Lung (tissue), 12 donors: ENCODE measurements around the gene LCLAT1. TPM values are rescaled to one million over a fixed set of nuclear protein-coding genes. Genes with fewer than 3 reads are reported as not detected.

Experiments used
- ATAC-seq: fragments of 200-7000 bp; cut with Tn5 transposase; one replicate; pipeline ENCODE4 v1.9.1; 2020; ENCODE audit warnings: moderate number of reproducible peaks; ENCODE audit not compliant: insufficient read depth, low FRiP score
- DNase-seq, 3 donors: peaks; one replicate each; pipeline ENCODE4 v3.0.0-alpha.2; 2013 to 2017
- H3K27ac ChIP-seq, 2 donors: one replicate each; pipeline ENCODE4 v1.5.1; 2013; ENCODE audit warnings: mild to moderate bottlenecking in 2 of 2, moderate library complexity in 2 of 2, control low read depth in 1 of 2, inconsistent platforms in 1 of 2, low read depth in 1 of 2, low read length in 1 of 2
- H3K27me3 ChIP-seq, 3 donors: one replicate each; pipeline ENCODE4 v1.5.1; 2013; ENCODE audit warnings: low read length in 2 of 3; ENCODE audit not compliant: control insufficient read depth in 3 of 3, insufficient read depth in 3 of 3
- H3K36me3 ChIP-seq, 4 donors: one replicate each; pipeline ENCODE4 v1.5.1; 2013; ENCODE audit warnings: low read length in 4 of 4, mild to moderate bottlenecking in 1 of 4, moderate library complexity in 1 of 4; ENCODE audit not compliant: control insufficient read depth in 4 of 4, insufficient read depth in 4 of 4
- H3K4me1 ChIP-seq, 5 donors: one replicate each; pipeline ENCODE4 v1.5.1; 2013; ENCODE audit warnings: low read length in 5 of 5, mild to moderate bottlenecking in 2 of 5, moderate library complexity in 1 of 5; ENCODE audit not compliant: control insufficient read depth in 5 of 5, insufficient read depth in 5 of 5
- H3K4me3 ChIP-seq: one replicate; pipeline ENCODE4 v1.5.1; 2013; ENCODE audit warnings: mild to moderate bottlenecking, control low read depth, moderate library complexity
- H3K9ac ChIP-seq, 2 donors: one replicate each; pipeline ENCODE4 v1.5.1; 2013; ENCODE audit warnings: low read length in 2 of 2, control low read depth in 1 of 2; ENCODE audit not compliant: insufficient read depth in 1 of 2
- H3K9me3 ChIP-seq, 4 donors: one replicate each; pipeline ENCODE4 v1.5.1; 2013; ENCODE audit warnings: low read length in 3 of 4, mild to moderate bottlenecking in 1 of 4, moderate library complexity in 1 of 4; ENCODE audit not compliant: control insufficient read depth in 4 of 4, insufficient read depth in 3 of 4
- WGBS, 2 donors: extraction: QIAGEN DNeasy Blood & Tissue Kit; methylation state at CpG; one replicate each; pipeline ENCODE4 v1.1.7; 2013; 5-methylcytosine and 5-hydroxymethylcytosine counted together
- polyA plus RNA-seq, 2 donors: library from polyadenylated mRNA; stranded (reverse); fragments of 200-250 nt; gene quantifications; one replicate each; pipeline ENCODE4 v1.2.1, GENCODE V29; 2013
- total RNA-seq, 2 donors: library from RNA; depleted of rRNA in 1 of 2; stranded (reverse); fragments of >200 nt in 1 of 2; gene quantifications; one replicate each; pipeline ENCODE4 v1.2.1, GENCODE V29; 2014 to 2021
- TF ChIP-seq, protein P1 (sequence below): IDR thresholded peaks from 2 replicates; pipeline ENCODE4 v1.5.1; 2012; ENCODE audit warnings: mild to moderate bottlenecking; ENCODE audit errors: control extremely low read depth, extremely low read depth
- donor health status: control.
- donor health status: control.
- donor health status: Bipolar disorder and iron deficiency.
- donor health status: healthy.
- donor health status: DM: yes; HTN: yes; CAD: no.

LCLAT1 gene
- total and polyA plus RNA-seq, 4 donors: 2.4 to 24.2 (median 10.8) TPM

GRCh38 chr2:30678410-30679137 is 231.5 kb downstream of the LCLAT1 start:
- Histone ChIP-seq H3K27me3 (peaks cover 0 to 2% (median 0%) of the 10 kb centered on the region in 3 donors), H3K9me3 (peaks cover 0 to 2% (median 0%) of the 10 kb centered on the region in 4 donors), H3K4me1 (no peaks in the 10 kb centered on the region), H3K9ac (no peak overlapping the region), H3K27ac (no peak overlapping the region), H3K4me3 (no peak overlapping the region), H3K36me3 (no peaks in the 10 kb centered on the region)
- TF ChIP-seq, protein P1, sequence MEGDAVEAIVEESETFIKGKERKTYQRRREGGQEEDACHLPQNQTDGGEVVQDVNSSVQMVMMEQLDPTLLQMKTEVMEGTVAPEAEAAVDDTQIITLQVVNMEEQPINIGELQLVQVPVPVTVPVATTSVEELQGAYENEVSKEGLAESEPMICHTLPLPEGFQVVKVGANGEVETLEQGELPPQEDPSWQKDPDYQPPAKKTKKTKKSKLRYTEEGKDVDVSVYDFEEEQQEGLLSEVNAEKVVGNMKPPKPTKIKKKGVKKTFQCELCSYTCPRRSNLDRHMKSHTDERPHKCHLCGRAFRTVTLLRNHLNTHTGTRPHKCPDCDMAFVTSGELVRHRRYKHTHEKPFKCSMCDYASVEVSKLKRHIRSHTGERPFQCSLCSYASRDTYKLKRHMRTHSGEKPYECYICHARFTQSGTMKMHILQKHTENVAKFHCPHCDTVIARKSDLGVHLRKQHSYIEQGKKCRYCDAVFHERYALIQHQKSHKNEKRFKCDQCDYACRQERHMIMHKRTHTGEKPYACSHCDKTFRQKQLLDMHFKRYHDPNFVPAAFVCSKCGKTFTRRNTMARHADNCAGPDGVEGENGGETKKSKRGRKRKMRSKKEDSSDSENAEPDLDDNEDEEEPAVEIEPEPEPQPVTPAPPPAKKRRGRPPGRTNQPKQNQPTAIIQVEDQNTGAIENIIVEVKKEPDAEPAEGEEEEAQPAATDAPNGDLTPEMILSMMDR: no peak
- DNase-seq (no peak), ATAC-seq (no peak)
- 84 to 85% methylated on average over 11 of the region's 11 CpGs for WGBS, 2 donors

DNA sequence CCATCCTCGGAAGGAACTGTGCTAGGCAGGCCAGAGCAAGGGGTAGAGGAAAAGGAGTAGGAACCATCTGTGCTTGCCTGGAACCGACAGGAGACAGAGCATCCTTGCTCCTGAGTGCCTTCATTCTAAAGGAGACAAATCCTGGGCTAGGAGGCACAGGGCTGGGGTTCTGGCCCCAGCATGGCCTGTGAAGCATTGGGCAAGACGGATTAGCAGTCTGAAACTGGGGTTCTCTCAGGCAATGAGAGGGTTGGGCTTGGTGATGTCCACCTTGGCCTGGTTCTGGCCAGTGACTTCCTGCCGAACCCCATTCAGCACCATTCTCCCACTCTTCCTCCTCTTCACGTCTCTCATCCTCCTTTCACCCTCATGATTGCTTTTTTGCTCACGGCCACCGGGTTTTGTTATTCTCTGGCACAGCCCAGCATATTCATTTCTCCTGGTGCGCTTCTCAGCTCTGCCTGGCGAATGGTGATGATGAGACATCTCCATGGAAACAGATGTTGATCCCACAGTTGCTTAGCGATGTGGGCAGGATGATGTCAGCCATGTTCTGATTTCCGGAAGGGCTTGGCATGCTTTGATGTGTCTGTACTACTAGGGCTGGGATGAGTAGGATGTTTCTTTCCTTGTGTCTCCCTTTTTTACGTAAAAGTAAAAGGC is 232.5 kb downstream of the LCLAT1 start:
- Histone ChIP-seq H3K36me3 (no peaks in the 10 kb centered on the region), H3K4me3 (no peak overlapping the region), H3K9ac (no peak overlapping the region), H3K9me3 (peaks cover 0 to 2% (median 0%) of the 10 kb centered on the region in 4 donors), H3K27ac (no peak overlapping the region), H3K4me1 (no peaks in the 10 kb centered on the region), H3K27me3 (no peaks in the 10 kb centered on the region)
- no peak for DNase-seq
- ATAC-seq: no peak
- TF ChIP-seq, protein P1: no peak
- WGBS, 2 donors: 88% methylated on average over 12 of the region's 12 CpGs

DNA sequence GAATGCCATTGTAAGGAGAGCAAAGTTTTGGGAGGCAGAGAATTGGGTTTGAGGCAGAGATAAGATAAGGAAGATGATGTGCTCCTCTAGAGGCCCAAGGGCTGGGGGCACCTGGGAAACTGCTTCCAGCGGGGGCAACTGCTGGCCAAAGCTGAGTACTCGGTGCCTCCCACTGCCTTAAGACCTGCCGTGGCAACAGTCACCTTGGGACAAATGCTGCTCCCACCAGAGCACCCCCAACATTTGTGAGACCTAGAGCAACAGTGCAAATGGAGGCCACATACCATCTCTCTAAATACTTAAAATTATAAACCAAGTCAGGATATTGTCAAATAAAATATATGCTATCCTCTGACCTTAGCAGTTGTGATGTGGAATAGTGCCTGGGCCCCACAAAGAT is 233.1 kb downstream of the LCLAT1 start:
- TF ChIP-seq, protein P1: no peak
- Histone ChIP-seq H3K4me3 (no peak overlapping the region), H3K9ac (no peak overlapping the region), H3K27ac (no peak overlapping the region), H3K4me1 (peaks cover 0 to 4% (median 0%) of the 10 kb centered on the region in 5 donors), H3K27me3 (no peaks in the 10 kb centered on the region), H3K9me3 (peaks cover 0 to 2% (median 0%) of the 10 kb centered on the region in 4 donors), H3K36me3 (no peaks in the 10 kb centered on the region)
- DNase-seq (no peak), ATAC-seq (no peak)
- WGBS, 2 donors: 98 to 100% methylated on average over 3 of the region's 3 CpGs
